GM12878 (cell line): ENCODE measurements around the gene PRC1. TPM values are rescaled to one million over a fixed set of nuclear protein-coding genes. Genes with fewer than 3 reads are reported as not detected.
"Not testable (repeated sequence)": the region's sequence is repeated elsewhere in the genome, so short reads cannot be mapped to it uniquely, and the experiment has no call there.

ENCODE experiments used
- ATAC-seq: fragments of 200-7000 bp; cut with Tn5 transposase; 3 replicates; pipeline ENCODE4 v1.9.1; 2020; ENCODE audit warnings: mild to moderate bottlenecking, moderate library complexity
- BruUV-seq: library from RNA; stranded (reverse); fragments of 400-500 nt; replicated peaks from 2 replicates; lab custom pipeline; 2021; lab: Mats Ljungman, UMichigan
- CTCF ChIA-PET: fragments of 300-600 bp; sonication (Branson Sonifier 250); formaldehyde crosslinking; extraction: SDS; loops from one replicate; lab custom pipeline; 2021; ENCODE audit warnings: inconsistent platforms; lab: Yijun Ruan, JAX
- POLR2A ChIA-PET: fragments of 350-600 bp; formaldehyde crosslinking; extraction: SDS; loops from one replicate; lab custom pipeline; 2021; ENCODE audit warnings: inconsistent platforms; lab: Charles Lee
- RAD21 ChIA-PET: fragments of 300-600 bp; sonication (Branson Sonifier 250); formaldehyde crosslinking; loops from one replicate; lab custom pipeline; 2023; ENCODE audit warnings: antibody characterized with exemption; ENCODE audit not compliant: unreplicated experiment; lab: Charles Lee
- SMC1A ChIA-PET: fragments of 300-600 bp; sonication (Branson Sonifier 250); formaldehyde crosslinking; loops from one replicate; lab custom pipeline; 2023; ENCODE audit not compliant: unreplicated experiment, uncharacterized antibody; lab: Charles Lee
- DNase-seq: peaks from one replicate; pipeline ENCODE4 v3.0.0-alpha.2; 2011; ENCODE audit warnings: low read depth, low spot score
- FAIRE-seq: peaks from 3 replicates; lab custom pipeline; 2011; peaks lifted over from hg19 to GRCh38; lab: Jason Lieb, UNC
- H2AFZ ChIP-seq: 2 replicates; pipeline ENCODE4 v1.6.0; 2011; ENCODE audit warnings: low read depth, low read length, control low read depth; ENCODE audit not compliant: control insufficient read depth
- H3K27ac ChIP-seq: 2 replicates; pipeline ENCODE4 v1.5.1; 2011; ENCODE audit warnings: control low read depth; ENCODE audit not compliant: control insufficient read depth, insufficient read depth
- H3K27me3 ChIP-seq, 2 experiments: replicated peaks in 1 of 2; 2 replicates each; pipeline versions ENCODE4 v1.6.0 to v1.6.1; 2011; ENCODE audit warnings: low read length in 1 of 2; ENCODE audit not compliant: control insufficient read depth in 2 of 2, insufficient read depth in 2 of 2
- H3K36me3 ChIP-seq, 2 experiments: 2 replicates each; pipeline ENCODE4 v1.5.1; 2011; ENCODE audit warnings: low read length in 1 of 2; ENCODE audit not compliant: control insufficient read depth in 2 of 2, insufficient read depth in 2 of 2
- H3K4me1 ChIP-seq: 2 replicates; pipeline ENCODE4 v1.6.1; 2011; ENCODE audit warnings: mild to moderate bottlenecking, low read length, moderate library complexity, mixed read lengths; ENCODE audit not compliant: control insufficient read depth, insufficient read depth
- H3K4me2 ChIP-seq: 2 replicates; pipeline ENCODE4 v1.6.0; 2011; ENCODE audit warnings: control low read depth; ENCODE audit not compliant: control insufficient read depth, insufficient read depth
- H3K4me3 ChIP-seq: fragments of 200-600 bp; sonication (generic); 2 replicates; pipeline ENCODE4 v1.5.1; 2016
- H3K79me2 ChIP-seq: 2 replicates; pipeline ENCODE4 v1.6.0; 2011; ENCODE audit warnings: low read length; ENCODE audit not compliant: control insufficient read depth, insufficient read depth
- H3K9ac ChIP-seq: 2 replicates; pipeline ENCODE4 v1.8.0; 2011; ENCODE audit warnings: low read length, control low read depth, mixed read lengths; ENCODE audit not compliant: control insufficient read depth, insufficient read depth
- H3K9me3 ChIP-seq: replicated peaks from 3 replicates; pipeline ENCODE4 v1.5.1; 2011; ENCODE audit warnings: mild to moderate bottlenecking, low read length; ENCODE audit not compliant: control insufficient read depth, insufficient read depth
- H4K20me1 ChIP-seq: 2 replicates; pipeline ENCODE4 v1.6.0; 2011; ENCODE audit not compliant: control insufficient read depth, insufficient read depth
- E2F8 ChIP-seq: fragments of 450-650 bp; IDR thresholded peaks from 2 replicates; pipeline ENCODE4 v1.6.1; 2018; ENCODE audit warnings: mild to moderate bottlenecking, low read depth, moderate library complexity; ENCODE audit not compliant: partially characterized antibody
- LARP7 ChIP-seq: fragments of 450-650 bp; IDR thresholded peaks from 2 replicates; pipeline ENCODE4 v1.6.1; 2017; ENCODE audit warnings: mild to moderate bottlenecking
- MLLT1 ChIP-seq: fragments of 450-650 bp; IDR thresholded peaks from 2 replicates; pipeline ENCODE4 v1.6.1; 2016; ENCODE audit warnings: mild to moderate bottlenecking
- WGBS: methylation state at CpG from one replicate; pipeline ENCODE4 v1.1.6; 2016; ENCODE audit warnings: low lambda C conversion rate; ENCODE audit not compliant: insufficient replicate concordance, insufficient coverage; ENCODE audit errors: missing lambda C conversion rate; 5-methylcytosine and 5-hydroxymethylcytosine counted together
- in situ Hi-C: fragments of 300-500 bp; cut with MboI; formaldehyde crosslinking; loops from 9 replicates; pipeline ENCODE4 v1.14.3; 2018; ENCODE audit warnings: mixed read lengths
- intact Hi-C: fragments of 100-400 bp; cut with micrococcal nuclease; formaldehyde crosslinking; loops from one replicate; pipeline ENCODE4 v1.14.2; 2022; ENCODE audit not compliant: unreplicated experiment
- polyA plus RNA-seq, 11 experiments: library from polyadenylated mRNA; depleted of rRNA in 4 of 11; unstranded in 6 of 11; stranded (reverse) in 5 of 11; fragments of >200 nt; fragmentation: Nextera tagmentation in 4 of 11; fragmentation: Illumina TruSeq in 1 of 11; extraction: Ambion mirVana in 4 of 11; extraction: Trizol in 1 of 11; gene quantifications; 1 replicate in 1 of 11; 2 replicates in 10 of 11; pipeline versions ENCODE4 v1.2.1 to v1.2.3, GENCODE V29; 2011 to 2016; ENCODE audit warnings: inconsistent platforms in 2 of 11, missing spikeins in 2 of 11, low read depth in 1 of 11
- total RNA-seq, 4 experiments: library from RNA; depleted of rRNA in 3 of 4; stranded (reverse); fragments of >200 nt in 3 of 4; fragmentation: Illumina TruSeq in 1 of 4; extraction: Trizol in 1 of 4; gene quantifications; 2 replicates each; pipeline versions ENCODE4 v1.2.1 to v1.2.3, GENCODE V29; 2013 to 2021

Gene PRC1
- total and polyA plus RNA-seq, 10 of the 15 experiments (the other 5 are each of a cell fraction or from before 2014, with no cell fraction given): 100 to 241 (median 131) TPM

- H3K27ac ChIP-seq: peak overlapping the region; percentile 85
- in situ Hi-C loops: no loop called here
- H4K20me1 ChIP-seq: no peaks in the 10 kb centered on the region
- H3K4me2 ChIP-seq: peak overlapping the region; percentile 87
- DNase-seq (no peak), FAIRE-seq (no peak), ATAC-seq (no peak)
- ChIA-PET CTCF (interaction anchor here (0.6 to 18.1 kb wide), 9 partner anchors 6 to 627 kb away, joined by 3 to 480 read pairs (median 4); partner anchors contain the start of genes FES and MAN2A2), RAD21 (interaction anchor here (0.9 to 7.2 kb wide), 6 partner anchors 8 to 280 kb away, joined by 4 to 193 read pairs (median 50); partner anchors contain the start of genes FES and MAN2A2), SMC1A (interaction anchor here (0.6 to 9.2 kb wide), 6 partner anchors 26 to 233 kb away, joined by 3 to 225 read pairs (median 4); partner anchors contain the start of gene MAN2A2), POLR2A (interaction anchor here (0.5 to 7.0 kb wide), 7 partner anchors 15 to 260 kb away, joined by 3 to 113 read pairs (median 7); partner anchors contain the start of gene MAN2A2)
- H3K4me1 ChIP-seq: peaks cover 28% of the 10 kb centered on the region
- peak overlapping the region; percentile 93 for H3K9ac ChIP-seq
- BruUV-seq: TSS peak; percentile 87
- no peaks in the 10 kb centered on the region for H3K9me3 ChIP-seq
- intact Hi-C loops: loop anchor here (5.0 to 10.0 kb wide), 4 partner anchors 75 to 287 kb away; partner anchors contain the start of gene BLM
- 46% methylated on average over 21 of the region's 21 CpGs for WGBS
- no peaks in the 10 kb centered on the region for H3K27me3 ChIP-seq
- H3K36me3 ChIP-seq: no peaks in the 10 kb centered on the region
- TF ChIP-seq E2F8 (no peak), MLLT1 (peak; percentile 94), LARP7 (no peak)
- peak overlapping the region; percentile 90 for H3K4me3 ChIP-seq
- peak overlapping the region; percentile 78 for H2AFZ ChIP-seq
- peaks cover 18% of the 10 kb centered on the region for H3K79me2 ChIP-seq
Measured at GRCh38 chr15:90929246-90930019, 64.9 kb downstream of the PRC1 start.

GRCh38 chr15:90928106-90928505 is 66.2 kb downstream of the PRC1 start:
- H2AFZ ChIP-seq, H3K27me3 ChIP-seq, ATAC-seq, H3K36me3 ChIP-seq, H3K27ac ChIP-seq, H3K9ac ChIP-seq, H4K20me1 ChIP-seq, in situ Hi-C loops, BruUV-seq, FAIRE-seq, intact Hi-C loops, H3K4me2 ChIP-seq, DNase-seq, H3K4me3 ChIP-seq, H3K9me3 ChIP-seq: not testable (repeated sequence)
- POLR2A ChIA-PET: interaction anchor here (0.7 kb wide), 2 partner anchors 94 to 458 kb away, joined by 3 to 4 read pairs; partner anchors contain the start of gene VPS33B
- 98% methylated on average over 7 of the region's 7 CpGs for WGBS
- SMC1A ChIA-PET: interaction anchor here (0.9 to 9.2 kb wide), 3 partner anchors 28 to 138 kb away, joined by 3 to 225 read pairs (median 3); partner anchors contain the start of gene MAN2A2
- peaks cover 35% of the 10 kb centered on the region for H3K4me1 ChIP-seq
- peaks cover 18% of the 10 kb centered on the region for H3K79me2 ChIP-seq
- RAD21 ChIA-PET: interaction anchor here (0.9 to 5.3 kb wide), 2 partner anchors 32 to 98 kb away, joined by 3 to 58 read pairs; no protein-coding TSS in a partner anchor
- CTCF ChIA-PET: interaction anchor here (7.6 to 18.1 kb wide), 2 partner anchors 28 to 43 kb away, joined by 104 to 480 read pairs; partner anchors contain the start of genes FES and MAN2A2
